GM12874 (cell line): ENCODE measurements around the gene BHLHE23.

ENCODE experiments used
- TF ChIP-seq, protein P1 (sequence below): IDR thresholded peaks from 2 replicates; pipeline ENCODE4 v1.5.1; 2011; ENCODE audit warnings: low read depth, mild to moderate bottlenecking, control low read depth, low read length, moderate library complexity; ENCODE audit not compliant: insufficient read depth

The BHLHE23 gene

GRCh38 chr20:63047267-63047666 lies 40.5 kb upstream of the BHLHE23 start:
- TF ChIP-seq, protein P1, sequence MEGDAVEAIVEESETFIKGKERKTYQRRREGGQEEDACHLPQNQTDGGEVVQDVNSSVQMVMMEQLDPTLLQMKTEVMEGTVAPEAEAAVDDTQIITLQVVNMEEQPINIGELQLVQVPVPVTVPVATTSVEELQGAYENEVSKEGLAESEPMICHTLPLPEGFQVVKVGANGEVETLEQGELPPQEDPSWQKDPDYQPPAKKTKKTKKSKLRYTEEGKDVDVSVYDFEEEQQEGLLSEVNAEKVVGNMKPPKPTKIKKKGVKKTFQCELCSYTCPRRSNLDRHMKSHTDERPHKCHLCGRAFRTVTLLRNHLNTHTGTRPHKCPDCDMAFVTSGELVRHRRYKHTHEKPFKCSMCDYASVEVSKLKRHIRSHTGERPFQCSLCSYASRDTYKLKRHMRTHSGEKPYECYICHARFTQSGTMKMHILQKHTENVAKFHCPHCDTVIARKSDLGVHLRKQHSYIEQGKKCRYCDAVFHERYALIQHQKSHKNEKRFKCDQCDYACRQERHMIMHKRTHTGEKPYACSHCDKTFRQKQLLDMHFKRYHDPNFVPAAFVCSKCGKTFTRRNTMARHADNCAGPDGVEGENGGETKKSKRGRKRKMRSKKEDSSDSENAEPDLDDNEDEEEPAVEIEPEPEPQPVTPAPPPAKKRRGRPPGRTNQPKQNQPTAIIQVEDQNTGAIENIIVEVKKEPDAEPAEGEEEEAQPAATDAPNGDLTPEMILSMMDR = no peak

- TF ChIP-seq, protein P1 = no peak
These were observed 40.1 kb upstream of the BHLHE23 start for GRCh38 chr20:63046841-63047240.

DNA sequence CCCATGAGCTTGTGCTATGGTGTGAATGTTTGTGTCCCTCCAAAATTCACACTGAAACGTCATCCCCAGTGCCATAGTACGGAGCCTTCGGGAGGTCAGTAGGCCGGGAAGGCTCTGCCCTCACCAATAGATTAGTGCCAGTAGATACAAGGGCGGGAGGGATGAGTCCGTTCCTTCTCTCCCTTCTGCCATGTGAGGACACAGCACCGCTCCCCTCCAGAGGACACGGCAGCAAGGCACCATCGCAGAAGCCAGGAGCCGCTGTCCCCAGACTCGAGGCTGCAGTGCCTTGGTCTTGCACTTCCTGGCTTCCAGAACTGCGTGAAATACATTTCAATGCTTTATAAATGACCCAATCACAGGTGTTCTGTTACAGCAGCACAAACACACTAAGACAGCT lies 39.2 kb upstream of the BHLHE23 start:
- TF ChIP-seq, protein P1 = no peak

DNA sequence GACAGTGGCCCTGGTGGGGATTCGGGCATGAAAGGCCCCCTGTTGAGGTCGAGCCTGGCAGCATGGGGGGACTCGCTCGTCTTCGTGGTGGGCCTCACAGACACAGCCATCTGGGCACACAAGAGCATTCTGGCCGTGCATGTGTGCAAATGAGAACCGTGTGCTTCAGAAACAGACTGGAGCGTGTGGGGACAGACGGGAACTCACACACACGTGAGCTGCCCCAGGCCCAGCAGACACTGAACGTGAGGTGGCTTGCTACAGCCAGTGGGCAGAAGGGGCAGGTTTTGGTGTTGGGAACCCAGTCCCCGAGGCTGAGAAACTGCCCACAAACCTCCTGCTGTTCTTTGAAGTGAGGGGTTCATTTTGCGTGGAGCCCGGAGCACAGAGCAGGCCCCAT lies 38.6 kb upstream of the BHLHE23 start:
- TF ChIP-seq, protein P1 = no peak

DNA sequence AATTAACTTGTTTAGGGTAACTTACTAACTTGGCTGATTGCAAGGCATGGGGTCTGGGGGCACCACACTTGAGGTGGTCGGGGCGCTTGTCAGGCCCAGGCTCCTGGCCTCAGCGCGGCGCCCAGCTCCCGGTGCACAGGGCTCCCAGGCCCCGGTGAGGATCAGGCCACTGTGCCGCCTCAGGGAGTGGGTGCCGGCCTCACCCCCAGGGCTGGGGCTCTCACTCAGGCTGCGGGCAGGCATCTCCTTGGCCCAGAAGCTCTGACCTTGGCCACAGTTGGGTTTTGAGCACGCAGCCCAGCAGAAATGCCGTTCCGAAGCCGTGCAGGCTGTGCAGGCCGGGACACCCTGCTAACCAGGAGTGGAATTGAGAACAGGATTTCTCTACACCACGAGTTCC lies 37.8 kb upstream of the BHLHE23 start:
- TF ChIP-seq, protein P1 = no peak

GRCh38 chr20:63044204-63044600 lies 37.4 kb upstream of the BHLHE23 start:
- TF ChIP-seq, protein P1 = no peak

DNA sequence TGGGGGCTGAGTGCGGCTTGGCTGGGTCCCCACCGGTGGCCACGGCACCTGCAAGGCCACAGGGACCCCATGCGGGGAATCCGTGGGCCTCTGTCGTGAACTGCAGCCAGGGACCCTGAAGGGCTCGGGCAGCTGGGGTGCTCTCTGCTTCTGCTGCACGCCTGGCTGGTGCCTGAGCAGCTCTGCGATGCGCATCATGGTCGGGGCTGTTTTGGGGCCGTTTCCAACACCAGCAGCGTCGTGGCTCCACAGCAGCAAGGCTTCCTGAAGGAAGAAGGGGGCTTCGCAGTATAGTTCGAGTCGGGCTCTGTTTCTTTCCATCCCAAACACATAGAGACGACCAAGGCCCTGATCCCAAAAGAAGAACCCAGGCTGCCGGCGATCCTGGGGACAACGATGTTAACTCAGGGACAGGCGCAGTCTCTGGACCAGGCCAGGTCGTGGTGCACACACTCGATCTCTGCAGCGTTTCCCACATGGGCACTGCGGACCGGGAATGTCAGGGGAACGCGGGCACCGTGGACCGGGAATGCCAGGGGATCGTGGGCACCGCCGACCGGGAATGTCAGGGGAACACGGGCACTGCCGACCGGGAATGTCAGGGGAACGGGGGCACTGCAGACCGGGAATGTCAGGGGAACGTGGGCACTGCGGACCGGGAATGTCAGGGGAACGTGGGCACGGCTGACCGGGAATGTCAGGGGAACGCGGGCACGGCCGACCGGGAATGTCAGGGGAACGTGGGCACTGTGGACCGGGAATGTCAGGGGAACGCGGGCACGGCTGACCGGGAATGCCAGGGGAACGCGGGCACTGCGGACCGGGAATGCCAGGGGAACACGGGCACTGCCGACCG lies 36.8 kb upstream of the BHLHE23 start:
- TF ChIP-seq, protein P1 = no peak
